ENCODE measurements around the gene MED13L.

Gene MED13L

GRCh38 chr12:116150452-116150851 lies 127.0 kb downstream of the MED13L start:
- DNase-seq (ENCODE audit: low spot score), result no peak
- H3K4me3 ChIP-seq, result no peak overlapping the region
- TF ChIP-seq CTCF (IDR thresholded peaks at IDR 0.05), result no peak
- H3K27ac ChIP-seq, result no peak overlapping the region

GRCh38 chr12:116150001-116150400 lies 127.5 kb downstream of the MED13L start:
- TF ChIP-seq CTCF (IDR thresholded peaks at IDR 0.05), result no peak
- H3K4me3 ChIP-seq, result no peak overlapping the region
- H3K27ac ChIP-seq, result no peak overlapping the region
- DNase-seq (ENCODE audit: low spot score), result no peak

GRCh38 chr12:116148844-116149243 lies 128.6 kb downstream of the MED13L start:
- no peak for DNase-seq (ENCODE audit: low spot score)
- no peak for TF ChIP-seq CTCF (IDR thresholded peaks at IDR 0.05)
- H3K27ac ChIP-seq, result no peak overlapping the region
- H3K4me3 ChIP-seq, result no peak overlapping the region

- DNase-seq (ENCODE audit: low spot score), result no peak
- no peak overlapping the region for H3K27ac ChIP-seq
- no peak overlapping the region for H3K4me3 ChIP-seq
- no peak for TF ChIP-seq CTCF (IDR thresholded peaks at IDR 0.05)
Observed at GRCh38 chr12:116146386-116146785, 131.1 kb downstream of the MED13L start.

GRCh38 chr12:116145451-116145850 lies 132.0 kb downstream of the MED13L start:
- Histone ChIP-seq H3K4me3 (no peak overlapping the region), H3K27ac (no peak overlapping the region)
- no peak for TF ChIP-seq CTCF (IDR thresholded peaks at IDR 0.05)
- no peak for DNase-seq (ENCODE audit: low spot score)

GRCh38 chr12:116144384-116144783 lies 133.1 kb downstream of the MED13L start:
- no peak for DNase-seq (ENCODE audit: low spot score)
- Histone ChIP-seq H3K4me3 (no peak overlapping the region), H3K27ac (peak overlapping the region in 1 of 2 donors; percentile 46)
- TF ChIP-seq CTCF (IDR thresholded peaks at IDR 0.05), result no peak

GRCh38 chr12:116143909-116144308 lies 133.6 kb downstream of the MED13L start:
- TF ChIP-seq CTCF (IDR thresholded peaks at IDR 0.05), result no peak
- DNase-seq (ENCODE audit: low spot score), result no peak
- peak overlapping the region in 1 of 2 donors; percentile 46 for H3K27ac ChIP-seq

More at GRCh38 chr12:116143909-116144308, 133.6 kb downstream of the MED13L start:
- H3K4me3 ChIP-seq, result peak overlapping the region; percentile 10

All from coronary artery (tissue), 2 donors.